Mammary epithelial cell (primary cell): Measurements from ENCODE around the gene EFCAB12.

Experiments used
- EZH2 ChIP-seq: IDR thresholded peaks from 2 replicates; pipeline ENCODE4 v1.6.1; 2012; ENCODE audit warnings: low read length, inconsistent platforms, borderline replicate concordance
- TF ChIP-seq, protein P1 (sequence below), 2 donors: IDR thresholded peaks in 1 of 2; conservative IDR thresholded peaks in 1 of 2; 2 replicates each; pipeline ENCODE4 v1.5.1; 2011 to 2012; ENCODE audit warnings: inconsistent platforms in 2 of 2, low read length in 2 of 2, mild to moderate bottlenecking in 2 of 2, control low read depth in 1 of 2, low read depth in 1 of 2; ENCODE audit not compliant: insufficient read depth in 1 of 2; ENCODE audit errors: extremely low read depth in 1 of 2

- TF ChIP-seq EZH2 = no peak
- TF ChIP-seq, protein P1, sequence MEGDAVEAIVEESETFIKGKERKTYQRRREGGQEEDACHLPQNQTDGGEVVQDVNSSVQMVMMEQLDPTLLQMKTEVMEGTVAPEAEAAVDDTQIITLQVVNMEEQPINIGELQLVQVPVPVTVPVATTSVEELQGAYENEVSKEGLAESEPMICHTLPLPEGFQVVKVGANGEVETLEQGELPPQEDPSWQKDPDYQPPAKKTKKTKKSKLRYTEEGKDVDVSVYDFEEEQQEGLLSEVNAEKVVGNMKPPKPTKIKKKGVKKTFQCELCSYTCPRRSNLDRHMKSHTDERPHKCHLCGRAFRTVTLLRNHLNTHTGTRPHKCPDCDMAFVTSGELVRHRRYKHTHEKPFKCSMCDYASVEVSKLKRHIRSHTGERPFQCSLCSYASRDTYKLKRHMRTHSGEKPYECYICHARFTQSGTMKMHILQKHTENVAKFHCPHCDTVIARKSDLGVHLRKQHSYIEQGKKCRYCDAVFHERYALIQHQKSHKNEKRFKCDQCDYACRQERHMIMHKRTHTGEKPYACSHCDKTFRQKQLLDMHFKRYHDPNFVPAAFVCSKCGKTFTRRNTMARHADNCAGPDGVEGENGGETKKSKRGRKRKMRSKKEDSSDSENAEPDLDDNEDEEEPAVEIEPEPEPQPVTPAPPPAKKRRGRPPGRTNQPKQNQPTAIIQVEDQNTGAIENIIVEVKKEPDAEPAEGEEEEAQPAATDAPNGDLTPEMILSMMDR (conservative IDR thresholded peaks at IDR 0.05 in 1 of 2, IDR thresholded peaks at IDR 0.05 in 1 of 2; ENCODE audit: extremely low read depth in 1 of 2, insufficient read depth in 1 of 2, low read depth in 1 of 2, low read length in 2 of 2) = no peak
Measured at GRCh38 chr3:129402210-129402609, 26.2 kb downstream of the EFCAB12 start.
